ENCODE results near the gene XXYLT1.

The XXYLT1 gene

GRCh38 chr3:195270079-195270816, 711 bp downstream of the XXYLT1 start:
- Histone ChIP-seq H3K9ac (ENCODE audit: low read length) (peak overlapping the region; percentile 81), H3K79me2 (ENCODE audit: insufficient read depth, low read length) (no peaks in the 10 kb centered on the region), H3K36me3 (ENCODE audit: low read length) (no peaks in the 10 kb centered on the region), H3K27ac (ENCODE audit: low read depth, low read length) (peak overlapping the region; percentile 82), H3K9me2 (replicated peaks; ENCODE audit: insufficient read depth, low read length) (no peaks in the 10 kb centered on the region), H3K4me2 (ENCODE audit: low read depth, low read length, poor library complexity, severe bottlenecking) (peak overlapping the region; percentile 97), H4K20me1 (ENCODE audit: low read depth, low read length) (peaks cover 5% of the 10 kb centered on the region; the same call in 1 of the 2 replicates), H3K27me3 (ENCODE audit: low read length) (no peaks in the 10 kb centered on the region), H3F3A (ENCODE audit: insufficient read depth) (peaks cover 16% of the 10 kb centered on the region; the same call in 1 of the 2 replicates), H3K4me3 (ENCODE audit: insufficient read depth, low read length, poor library complexity, severe bottlenecking) (peak overlapping the region; percentile 82), H3K9me3 (ENCODE audit: insufficient read depth, low read length) (no peaks in the 10 kb centered on the region), H2AFZ (ENCODE audit: low read depth, low read length, severe bottlenecking) (peak overlapping the region; percentile 100)
- TF ChIP-seq CTCF (IDR thresholded peaks at IDR 0.05; ENCODE audit: insufficient read depth, low read length, poor library complexity, severe bottlenecking), result no peak
- TF ChIP-seq EZH2phosphoT487 (conservative IDR thresholded peaks at IDR 0.05; ENCODE audit: low read length), result no peak

GRCh38 chr3:195269375-195270078, 1.4 kb downstream of the XXYLT1 start:
- Histone ChIP-seq H3K4me2 (ENCODE audit: low read depth, low read length, poor library complexity, severe bottlenecking) (peak overlapping the region; percentile 97), H3K79me2 (ENCODE audit: insufficient read depth, low read length) (no peaks in the 10 kb centered on the region), H3K4me3 (ENCODE audit: insufficient read depth, low read length, poor library complexity, severe bottlenecking) (peak overlapping the region; percentile 82), H3K9me2 (replicated peaks; ENCODE audit: insufficient read depth, low read length) (no peaks in the 10 kb centered on the region), H3K9ac (ENCODE audit: low read length) (peak overlapping the region; percentile 81), H4K20me1 (ENCODE audit: low read depth, low read length) (peaks cover 5% of the 10 kb centered on the region; the same call in 1 of the 2 replicates), H2AFZ (ENCODE audit: low read depth, low read length, severe bottlenecking) (no peak overlapping the region), H3K27ac (ENCODE audit: low read depth, low read length) (no peak overlapping the region), H3K36me3 (ENCODE audit: low read length) (no peaks in the 10 kb centered on the region), H3K27me3 (ENCODE audit: low read length) (no peaks in the 10 kb centered on the region), H3F3A (ENCODE audit: insufficient read depth) (peaks cover 9% of the 10 kb centered on the region; the same call in 1 of the 2 replicates), H3K9me3 (ENCODE audit: insufficient read depth, low read length) (no peaks in the 10 kb centered on the region)
- no peak for TF ChIP-seq EZH2phosphoT487 (conservative IDR thresholded peaks at IDR 0.05; ENCODE audit: low read length)
- no peak for TF ChIP-seq CTCF (IDR thresholded peaks at IDR 0.05; ENCODE audit: insufficient read depth, low read length, poor library complexity, severe bottlenecking)

GRCh38 chr3:195268576-195269309, 2.2 kb downstream of the XXYLT1 start:
- Histone ChIP-seq H2AFZ (ENCODE audit: low read depth, low read length, severe bottlenecking) (no peak overlapping the region), H3K27ac (ENCODE audit: low read depth, low read length) (no peak overlapping the region), H3F3A (ENCODE audit: insufficient read depth) (0 out of 2 replicates have a peak, but pooled peaks cover 5% of the 10 kb centered on the region), H3K27me3 (ENCODE audit: low read length) (no peaks in the 10 kb centered on the region), H3K36me3 (ENCODE audit: low read length) (no peaks in the 10 kb centered on the region), H4K20me1 (ENCODE audit: low read depth, low read length) (peaks cover 5% of the 10 kb centered on the region; the same call in 1 of the 2 replicates), H3K4me2 (ENCODE audit: low read depth, low read length, poor library complexity, severe bottlenecking) (no peak overlapping the region), H3K9me2 (replicated peaks; ENCODE audit: insufficient read depth, low read length) (no peaks in the 10 kb centered on the region), H3K4me3 (ENCODE audit: insufficient read depth, low read length, poor library complexity, severe bottlenecking) (no peak overlapping the region), H3K79me2 (ENCODE audit: insufficient read depth, low read length) (no peaks in the 10 kb centered on the region), H3K9ac (ENCODE audit: low read length) (no peak overlapping the region), H3K9me3 (ENCODE audit: insufficient read depth, low read length) (no peaks in the 10 kb centered on the region)
- no peak for TF ChIP-seq EZH2phosphoT487 (conservative IDR thresholded peaks at IDR 0.05; ENCODE audit: low read length)
- no peak for TF ChIP-seq CTCF (IDR thresholded peaks at IDR 0.05; ENCODE audit: insufficient read depth, low read length, poor library complexity, severe bottlenecking)

Data from SU-DHL-6 (cell line).